ENCODE measurements around the gene PLIN1. TPM values are rescaled to one million over a fixed set of nuclear protein-coding genes. Genes with fewer than 3 reads are reported as not detected.

PLIN1 gene
- total and polyA plus RNA-seq, 2 donors (not counting 1 experiment from before 2014, with no cell fraction given), result 0.97 to 1.2 TPM

DNA sequence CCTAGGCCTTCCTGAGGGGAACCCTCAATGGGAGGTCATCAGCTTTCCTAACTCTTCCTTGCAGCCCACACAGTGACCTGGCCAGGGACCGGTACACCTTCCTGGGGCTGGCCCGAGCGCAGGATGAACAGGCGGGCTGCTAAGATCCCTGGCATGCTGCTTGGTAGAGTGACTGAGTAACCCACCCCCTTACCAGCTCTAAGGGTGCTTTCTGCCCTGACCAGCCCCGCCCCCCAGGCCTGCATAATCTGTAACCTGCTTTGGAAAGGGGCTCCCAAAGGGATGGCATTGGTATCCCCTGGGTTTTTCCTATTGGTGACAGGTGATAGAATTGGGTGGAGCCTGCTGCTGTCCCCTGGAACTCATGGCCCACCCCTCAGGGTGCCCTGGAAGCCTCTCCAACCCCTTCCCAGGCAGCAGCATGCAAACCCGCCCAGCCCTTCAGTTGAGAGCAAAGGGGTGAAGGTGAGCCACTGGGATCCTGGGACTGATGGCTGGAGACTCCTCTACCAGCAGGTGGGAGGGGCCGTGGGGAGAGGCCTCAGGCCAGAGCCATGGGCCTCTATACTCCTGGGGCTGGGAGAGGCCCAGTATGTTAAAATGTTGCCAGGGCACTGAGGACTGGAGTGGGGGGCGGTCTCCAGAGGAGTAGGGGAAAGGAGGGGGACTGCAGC is 12.8 kb downstream of the PLIN1 start:
- Histone ChIP-seq H3K4me1 (ENCODE audit: control insufficient read depth in 2 of 2, insufficient read depth in 2 of 2, low read length in 2 of 2) (peaks cover 0 to 7% of the 10 kb centered on the region in 2 donors), H3K9ac (ENCODE audit: low read length) (no peak overlapping the region), H4K20me1 (ENCODE audit: control insufficient read depth, insufficient read depth, low read length, poor library complexity, severe bottlenecking) (no peaks in the 10 kb centered on the region), H3K27ac (ENCODE audit: low read length in 2 of 2) (no peak overlapping the region), H3K79me2 (ENCODE audit: control insufficient read depth, insufficient read depth, low read length) (no peaks in the 10 kb centered on the region), H3K9me3 (ENCODE audit: control extremely low read depth in 1 of 3, control insufficient read depth in 2 of 3, insufficient read depth in 1 of 3, low read length in 2 of 3) (no peaks in the 10 kb centered on the region), H3K4me3 (ENCODE audit: control extremely low read depth in 1 of 5, extremely low read depth in 1 of 5, insufficient read depth in 1 of 5, low read depth in 2 of 5, low read length in 4 of 5) (no peak overlapping the region), H3K36me3 (replicated peaks in 1 of 2; ENCODE audit: control extremely low read depth in 1 of 2, control insufficient read depth in 1 of 2, extremely low read depth in 1 of 2, insufficient read depth in 2 of 2, low read length in 1 of 2) (no peaks in the 10 kb centered on the region), H2AFZ (ENCODE audit: insufficient read depth, low read depth, low read length, poor library complexity, severe bottlenecking) (no peak overlapping the region), H3K27me3 (replicated peaks in 1 of 4; ENCODE audit: control extremely low read depth in 1 of 4, control insufficient read depth in 3 of 4, insufficient read depth in 4 of 4, low read length in 3 of 4) (peaks cover 0 to 24% (median 6%) of the 10 kb centered on the region in 4 experiments), H3K4me2 (replicated peaks; ENCODE audit: low read depth, low read length, poor library complexity, severe bottlenecking) (peak overlapping the region; percentile 46)
- Mint-ChIP-seq H3K9me3 (ENCODE audit: insufficient read depth) (no peaks in the 10 kb centered on the region), H3K4me3 (no peak overlapping the region), H3K27ac (no peak overlapping the region), H3K4me1 (peaks cover 7% of the 10 kb centered on the region), H3K27me3 (peaks cover 25% of the 10 kb centered on the region)
- CTCF ChIA-PET, result no interaction called here
- DNase-seq, result no peak
- intact Hi-C loops (cut with micrococcal nuclease), result no loop called here
- 96% methylated on average over 5 of the region's 8 CpGs for WGBS (ENCODE audit: insufficient coverage)
- ATAC-seq (ENCODE audit: low read depth), result no peak
- no peak for TF ChIP-seq EZH2 (IDR thresholded peaks at IDR 0.05; ENCODE audit: borderline replicate concordance, insufficient read depth, low read depth, low read length, poor library complexity, severe bottlenecking)
- TF ChIP-seq, protein P1, sequence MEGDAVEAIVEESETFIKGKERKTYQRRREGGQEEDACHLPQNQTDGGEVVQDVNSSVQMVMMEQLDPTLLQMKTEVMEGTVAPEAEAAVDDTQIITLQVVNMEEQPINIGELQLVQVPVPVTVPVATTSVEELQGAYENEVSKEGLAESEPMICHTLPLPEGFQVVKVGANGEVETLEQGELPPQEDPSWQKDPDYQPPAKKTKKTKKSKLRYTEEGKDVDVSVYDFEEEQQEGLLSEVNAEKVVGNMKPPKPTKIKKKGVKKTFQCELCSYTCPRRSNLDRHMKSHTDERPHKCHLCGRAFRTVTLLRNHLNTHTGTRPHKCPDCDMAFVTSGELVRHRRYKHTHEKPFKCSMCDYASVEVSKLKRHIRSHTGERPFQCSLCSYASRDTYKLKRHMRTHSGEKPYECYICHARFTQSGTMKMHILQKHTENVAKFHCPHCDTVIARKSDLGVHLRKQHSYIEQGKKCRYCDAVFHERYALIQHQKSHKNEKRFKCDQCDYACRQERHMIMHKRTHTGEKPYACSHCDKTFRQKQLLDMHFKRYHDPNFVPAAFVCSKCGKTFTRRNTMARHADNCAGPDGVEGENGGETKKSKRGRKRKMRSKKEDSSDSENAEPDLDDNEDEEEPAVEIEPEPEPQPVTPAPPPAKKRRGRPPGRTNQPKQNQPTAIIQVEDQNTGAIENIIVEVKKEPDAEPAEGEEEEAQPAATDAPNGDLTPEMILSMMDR (IDR thresholded peaks at IDR 0.05), result no peak
- POLR2A ChIA-PET, result no interaction called here

DNA sequence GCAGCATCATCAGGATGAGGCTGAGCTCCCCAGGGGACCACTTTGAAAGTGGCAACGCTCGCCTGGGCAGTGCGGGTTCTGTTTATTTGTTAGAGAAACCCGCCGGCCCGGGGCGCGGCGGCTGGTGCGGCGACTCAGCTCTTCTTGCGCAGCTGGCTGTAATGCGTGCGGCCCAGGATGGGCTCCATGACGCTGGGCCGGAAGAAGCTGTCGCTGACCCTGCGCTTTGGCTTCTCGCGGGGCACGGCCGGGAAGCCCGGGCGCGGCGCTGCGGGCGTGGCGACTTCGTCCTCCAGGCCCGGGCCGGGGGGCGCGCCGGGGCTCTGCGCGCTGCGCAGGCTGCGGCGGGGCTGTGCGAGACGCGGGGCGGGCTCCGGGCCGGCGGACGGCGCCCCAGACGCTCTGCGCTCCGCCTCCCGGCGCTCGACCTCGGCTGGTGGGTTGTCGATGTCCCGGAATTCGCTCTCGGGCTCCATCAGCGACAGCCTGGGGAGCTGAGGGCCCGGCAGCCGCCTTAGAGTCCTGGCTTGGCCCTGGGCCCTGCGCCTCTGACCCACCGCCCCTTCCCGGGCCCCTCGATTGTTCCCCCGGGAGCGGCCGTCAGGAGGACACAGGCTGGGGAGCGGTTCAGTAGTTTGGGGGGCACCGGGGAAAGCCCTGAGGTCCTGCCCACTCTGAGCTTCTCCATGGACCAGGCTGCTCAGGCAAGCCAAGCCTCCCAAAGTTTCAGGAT is 13.6 kb downstream of the PLIN1 start:
- H3K4me1 Mint-ChIP-seq, result peaks cover 7% of the 10 kb centered on the region
- no peaks in the 10 kb centered on the region for H3K9me3 Mint-ChIP-seq (ENCODE audit: insufficient read depth)
- TF ChIP-seq, protein P1 (IDR thresholded peaks at IDR 0.05), result no peak
- no peak for TF ChIP-seq EZH2 (IDR thresholded peaks at IDR 0.05; ENCODE audit: borderline replicate concordance, insufficient read depth, low read depth, low read length, poor library complexity, severe bottlenecking)
- Histone ChIP-seq H3K4me1 (ENCODE audit: control insufficient read depth in 2 of 2, insufficient read depth in 2 of 2, low read length in 2 of 2) (peaks cover 0 to 7% of the 10 kb centered on the region in 2 donors), H3K79me2 (ENCODE audit: control insufficient read depth, insufficient read depth, low read length) (no peaks in the 10 kb centered on the region), H3K27me3 (replicated peaks in 1 of 4; ENCODE audit: control extremely low read depth in 1 of 4, control insufficient read depth in 3 of 4, insufficient read depth in 4 of 4, low read length in 3 of 4) (peaks cover 0 to 24% (median 6%) of the 10 kb centered on the region in 4 experiments), H4K20me1 (ENCODE audit: control insufficient read depth, insufficient read depth, low read length, poor library complexity, severe bottlenecking) (no peaks in the 10 kb centered on the region), H2AFZ (ENCODE audit: insufficient read depth, low read depth, low read length, poor library complexity, severe bottlenecking) (no peak overlapping the region), H3K4me3 (ENCODE audit: control extremely low read depth in 1 of 5, extremely low read depth in 1 of 5, insufficient read depth in 1 of 5, low read depth in 2 of 5, low read length in 4 of 5) (peak overlapping the region in 1 of 5 experiments; percentile 12), H3K4me2 (replicated peaks; ENCODE audit: low read depth, low read length, poor library complexity, severe bottlenecking) (peak overlapping the region; percentile 46), H3K27ac (ENCODE audit: low read length in 2 of 2) (no peak overlapping the region), H3K36me3 (replicated peaks in 1 of 2; ENCODE audit: control extremely low read depth in 1 of 2, control insufficient read depth in 1 of 2, extremely low read depth in 1 of 2, insufficient read depth in 2 of 2, low read length in 1 of 2) (no peaks in the 10 kb centered on the region), H3K9me3 (ENCODE audit: control extremely low read depth in 1 of 3, control insufficient read depth in 2 of 3, insufficient read depth in 1 of 3, low read length in 2 of 3) (no peaks in the 10 kb centered on the region), H3K9ac (ENCODE audit: low read length) (no peak overlapping the region)
- H3K27ac Mint-ChIP-seq, result no peak overlapping the region
- peaks cover 32% of the 10 kb centered on the region for H3K27me3 Mint-ChIP-seq
- DNase-seq (no peak), ATAC-seq (ENCODE audit: low read depth) (no peak)
- 3% methylated on average over 72 of the region's 72 CpGs for WGBS (ENCODE audit: insufficient coverage)
- H3K4me3 Mint-ChIP-seq, result no peak overlapping the region
- CTCF ChIA-PET, result no interaction called here
- POLR2A ChIA-PET, result no interaction called here
- intact Hi-C loops (cut with micrococcal nuclease), result no loop called here
